Iris pigment epithelial cell (primary cell): ENCODE data around the gene ITGAV.

Source experiments
- DNase-seq: peaks from one replicate; pipeline ENCODE4 v3.0.0-alpha.2; 2011; ENCODE audit warnings: low read depth

Gene ITGAV

GRCh38 chr2:186612555-186613440, 22.9 kb downstream of the ITGAV start:
- no peak for DNase-seq

GRCh38 chr2:186614373-186614772, 24.5 kb downstream of the ITGAV start:
- no peak for DNase-seq

- no peak for DNase-seq
Observed at GRCh38 chr2:186617148-186617547, 27.3 kb downstream of the ITGAV start.

GRCh38 chr2:186617771-186618170, 27.9 kb downstream of the ITGAV start:
- no peak for DNase-seq

- no peak for DNase-seq
Observed at GRCh38 chr2:186618696-186619095, 28.8 kb downstream of the ITGAV start.

- no peak for DNase-seq
Observed at GRCh38 chr2:186623084-186623483, 33.2 kb downstream of the ITGAV start.

GRCh38 chr2:186624276-186624675, 34.4 kb downstream of the ITGAV start:
- no peak for DNase-seq

- peak; percentile 15 for DNase-seq
Observed at GRCh38 chr2:186629250-186629996, 39.6 kb downstream of the ITGAV start.

GRCh38 chr2:186632417-186632816, 42.6 kb downstream of the ITGAV start:
- no peak for DNase-seq

- no peak for DNase-seq
Observed at GRCh38 chr2:186634701-186635100, 44.8 kb downstream of the ITGAV start.

- DNase-seq = peak; percentile 28
Observed at GRCh38 chr2:186636800-186637496, 47.1 kb downstream of the ITGAV start.

- DNase-seq = no peak
Observed at GRCh38 chr2:186637497-186637800, 47.6 kb downstream of the ITGAV start.

GRCh38 chr2:186639939-186640338, 50.1 kb downstream of the ITGAV start:
- DNase-seq = no peak

- DNase-seq = no peak
Observed at GRCh38 chr2:186641132-186641806, 51.4 kb downstream of the ITGAV start.

GRCh38 chr2:186641807-186642321, 52.0 kb downstream of the ITGAV start:
- DNase-seq = peak; percentile 83

GRCh38 chr2:186644791-186645190, 54.9 kb downstream of the ITGAV start:
- DNase-seq = no peak

- peak; percentile 57 for DNase-seq
Observed at GRCh38 chr2:186645999-186646398, 56.1 kb downstream of the ITGAV start.

GRCh38 chr2:186648130-186648529, 58.3 kb downstream of the ITGAV start:
- peak; percentile 33 for DNase-seq

GRCh38 chr2:186653511-186653910, 63.7 kb downstream of the ITGAV start:
- no peak for DNase-seq

GRCh38 chr2:186659383-186659782, 69.5 kb downstream of the ITGAV start:
- DNase-seq = no peak

GRCh38 chr2:186664385-186665043, 74.7 kb downstream of the ITGAV start:
- DNase-seq = no peak
